Fibroblast of villous mesenchyme (primary cell): Measurements from ENCODE around the gene TES. TPM values are rescaled to one million over a fixed set of nuclear protein-coding genes. Genes with fewer than 3 reads are reported as not detected.

Experiments
- DNase-seq: peaks from one replicate; pipeline ENCODE4 v3.0.0-alpha.2; 2010; ENCODE audit warnings: low read depth
- H3K4me3 ChIP-seq: 2 replicates; pipeline ENCODE4 v1.5.1; 2011; ENCODE audit warnings: low read depth, mild to moderate bottlenecking, low read length
- total RNA-seq: library from RNA; depleted of rRNA; stranded (reverse); fragments of >200 nt; gene quantifications from 2 replicates; pipeline ENCODE4 v1.2.3, GENCODE V29; 2012
- TF ChIP-seq, protein P1 (sequence below): IDR thresholded peaks from 2 replicates; pipeline ENCODE4 v1.5.1; 2012; ENCODE audit warnings: low read depth, mild to moderate bottlenecking, low read length; ENCODE audit not compliant: insufficient read depth

The TES gene
- total RNA-seq, 1 donor: 93.3 TPM

DNA sequence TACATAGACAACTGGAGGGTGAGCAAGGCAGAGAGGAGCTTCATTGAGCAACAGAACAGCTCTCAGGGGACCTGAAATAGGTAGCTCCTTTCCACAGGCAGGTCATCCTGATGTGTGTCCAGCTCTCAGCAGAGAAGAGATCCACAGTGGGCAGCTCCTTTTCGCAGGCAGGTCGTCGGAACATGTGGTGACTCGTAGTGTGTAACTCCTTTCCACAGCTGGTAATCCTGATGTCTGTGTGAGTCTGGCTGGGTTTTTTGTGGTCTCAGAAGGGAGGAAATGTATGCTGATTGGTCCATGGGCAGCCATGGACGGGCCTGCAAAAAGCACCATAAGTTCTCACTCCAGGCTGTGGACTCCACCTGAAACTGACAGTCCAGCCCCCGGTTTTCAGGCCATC lies 24.4 kb upstream of the TES start:
- TF ChIP-seq, protein P1, sequence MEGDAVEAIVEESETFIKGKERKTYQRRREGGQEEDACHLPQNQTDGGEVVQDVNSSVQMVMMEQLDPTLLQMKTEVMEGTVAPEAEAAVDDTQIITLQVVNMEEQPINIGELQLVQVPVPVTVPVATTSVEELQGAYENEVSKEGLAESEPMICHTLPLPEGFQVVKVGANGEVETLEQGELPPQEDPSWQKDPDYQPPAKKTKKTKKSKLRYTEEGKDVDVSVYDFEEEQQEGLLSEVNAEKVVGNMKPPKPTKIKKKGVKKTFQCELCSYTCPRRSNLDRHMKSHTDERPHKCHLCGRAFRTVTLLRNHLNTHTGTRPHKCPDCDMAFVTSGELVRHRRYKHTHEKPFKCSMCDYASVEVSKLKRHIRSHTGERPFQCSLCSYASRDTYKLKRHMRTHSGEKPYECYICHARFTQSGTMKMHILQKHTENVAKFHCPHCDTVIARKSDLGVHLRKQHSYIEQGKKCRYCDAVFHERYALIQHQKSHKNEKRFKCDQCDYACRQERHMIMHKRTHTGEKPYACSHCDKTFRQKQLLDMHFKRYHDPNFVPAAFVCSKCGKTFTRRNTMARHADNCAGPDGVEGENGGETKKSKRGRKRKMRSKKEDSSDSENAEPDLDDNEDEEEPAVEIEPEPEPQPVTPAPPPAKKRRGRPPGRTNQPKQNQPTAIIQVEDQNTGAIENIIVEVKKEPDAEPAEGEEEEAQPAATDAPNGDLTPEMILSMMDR: no peak
- no peak overlapping the region for H3K4me3 ChIP-seq
- no peak for DNase-seq

DNA sequence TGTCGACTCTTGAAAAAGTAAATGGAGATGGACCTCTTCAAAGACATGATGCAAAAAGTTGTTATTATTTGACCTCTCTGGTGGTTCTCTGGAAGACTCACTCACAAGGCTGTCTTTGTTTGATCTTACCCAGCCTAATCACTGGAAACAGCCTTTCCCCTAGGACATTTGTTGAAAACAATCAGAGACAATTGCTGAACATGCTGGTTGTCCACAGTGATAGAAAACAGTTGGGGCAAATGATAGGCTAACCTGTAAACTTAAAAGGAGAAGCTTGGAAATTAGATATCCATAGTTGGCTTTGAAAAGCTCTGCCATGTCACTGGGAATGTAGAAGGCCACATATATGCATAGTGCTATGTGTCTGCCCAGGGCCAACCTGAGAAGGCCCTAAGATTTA lies 22.9 kb upstream of the TES start:
- no peak overlapping the region for H3K4me3 ChIP-seq
- DNase-seq: no peak
- TF ChIP-seq, protein P1: no peak

DNA sequence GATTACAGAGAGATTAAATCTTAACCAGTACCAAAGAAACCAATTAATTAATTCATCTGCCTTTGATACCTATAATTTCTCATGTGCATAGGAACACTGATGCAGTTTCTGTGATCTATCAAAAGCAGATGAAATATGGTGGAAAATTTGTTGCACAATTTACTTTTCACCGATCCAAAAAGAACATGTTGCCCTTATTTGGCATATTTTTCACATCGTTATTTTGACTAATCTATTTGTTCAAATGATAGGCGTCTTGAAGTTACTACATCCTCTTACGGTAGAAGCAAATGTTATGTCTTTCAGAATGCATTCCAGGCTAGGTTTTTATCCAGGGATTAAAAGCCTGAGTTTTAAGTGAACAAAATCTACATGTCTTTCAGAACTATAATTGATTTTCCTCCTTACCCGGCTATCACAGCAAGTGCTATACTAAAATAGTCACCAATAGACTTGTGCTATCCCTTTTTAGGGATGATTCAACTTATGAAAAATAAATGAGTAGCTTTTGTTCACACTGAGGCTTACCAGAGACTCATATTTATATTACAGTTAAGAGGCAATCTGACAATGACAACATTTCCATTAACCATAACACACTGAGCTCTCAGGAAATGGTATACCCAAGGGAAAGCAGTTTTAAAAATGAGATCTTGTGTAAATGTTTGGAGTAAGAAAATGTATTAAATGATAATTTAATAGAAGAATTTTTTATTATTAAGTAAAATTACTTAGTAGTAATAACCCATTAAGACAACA lies 16.8 kb upstream of the TES start:
- no peak for DNase-seq
- TF ChIP-seq, protein P1: no peak
- no peak overlapping the region for H3K4me3 ChIP-seq

DNA sequence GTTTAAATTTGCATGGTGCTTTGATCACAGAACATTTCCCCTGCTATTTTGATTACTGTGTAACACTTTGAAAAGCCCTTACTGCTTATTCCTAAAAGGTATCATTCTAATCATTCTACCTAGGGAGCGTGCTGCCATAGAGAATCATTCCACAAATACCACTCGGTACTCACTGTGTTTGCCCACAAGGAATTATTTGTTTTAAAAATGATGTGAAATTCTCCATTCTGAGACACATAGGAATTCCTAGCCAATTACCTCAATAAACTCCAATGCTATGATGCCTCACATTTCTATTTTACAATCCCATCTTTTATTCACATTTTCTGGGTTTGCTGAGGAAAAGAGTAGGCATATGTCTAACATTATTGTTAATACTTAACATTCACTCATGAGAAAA lies 16.2 kb upstream of the TES start:
- TF ChIP-seq, protein P1: no peak
- no peak for DNase-seq

DNA sequence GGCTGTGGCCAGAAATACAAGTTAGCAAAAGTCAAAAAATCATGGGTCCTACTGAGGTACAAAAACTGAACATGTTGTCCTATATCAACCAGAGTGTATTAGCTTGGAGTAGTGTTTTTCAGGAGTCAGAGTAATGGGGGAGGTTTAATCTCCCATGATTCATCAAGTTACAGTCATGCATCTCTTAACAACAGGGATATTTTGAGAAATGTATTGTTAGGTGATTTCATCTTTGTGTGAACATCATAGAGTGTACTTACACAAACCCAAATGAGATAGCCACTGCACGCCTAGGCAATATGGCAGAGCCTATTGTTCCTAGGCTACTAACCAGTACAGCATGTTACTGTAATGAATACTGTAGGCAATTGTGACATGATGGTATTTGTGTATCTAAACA lies 14.9 kb upstream of the TES start:
- no peak for DNase-seq
- H3K4me3 ChIP-seq: no peak overlapping the region
- TF ChIP-seq, protein P1: no peak

More for the DNA sequence above, 16.2 kb upstream of the TES start:
- H3K4me3 ChIP-seq: no peak overlapping the region

- TF ChIP-seq, protein P1: no peak
- no peak overlapping the region for H3K4me3 ChIP-seq
- no peak for DNase-seq
Observed at GRCh38 chr7:116196947-116197346, 13.4 kb upstream of the TES start.

DNA sequence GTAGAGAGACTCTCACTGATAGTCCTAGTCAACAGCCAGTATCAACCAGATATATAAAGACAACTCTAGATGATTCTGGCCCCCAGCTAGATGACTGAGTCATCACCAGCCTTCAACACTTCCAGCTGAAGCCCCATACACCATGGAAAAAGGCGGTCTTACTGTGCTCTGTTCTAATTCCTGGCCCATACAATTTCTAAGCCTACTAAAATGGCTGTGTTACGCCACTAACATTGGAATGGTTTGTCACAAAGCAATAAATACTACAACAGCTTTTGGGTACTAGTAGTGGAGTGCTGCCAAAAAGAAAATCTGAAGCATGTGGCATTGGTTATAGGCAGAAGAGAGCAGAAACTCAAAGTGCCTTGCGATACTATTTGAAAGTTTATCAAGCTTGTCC lies 13.0 kb upstream of the TES start:
- DNase-seq: no peak
- H3K4me3 ChIP-seq: no peak overlapping the region
- TF ChIP-seq, protein P1: no peak
